Inferior parietal cortex (tissue), 1 donor: ENCODE results near the gene NLRP6.
"Not testable (repeated sequence)": the region's sequence is repeated elsewhere in the genome, so short reads cannot be mapped to it uniquely, and the experiment has no call there.

Source experiments
- DNase-seq: peaks from one replicate; pipeline ENCODE4 v3.0.0-alpha.2; 2016; ENCODE audit errors: extremely low spot score

NLRP6 gene

GRCh38 chr11:325796-326591 lies 47.8 kb downstream of the NLRP6 start:
- DNase-seq: no peak

- DNase-seq: no peak
These were observed 48.3 kb downstream of the NLRP6 start for GRCh38 chr11:326592-326841.

- DNase-seq: no peak
These were observed 48.8 kb downstream of the NLRP6 start for GRCh38 chr11:326842-327580.

DNA sequence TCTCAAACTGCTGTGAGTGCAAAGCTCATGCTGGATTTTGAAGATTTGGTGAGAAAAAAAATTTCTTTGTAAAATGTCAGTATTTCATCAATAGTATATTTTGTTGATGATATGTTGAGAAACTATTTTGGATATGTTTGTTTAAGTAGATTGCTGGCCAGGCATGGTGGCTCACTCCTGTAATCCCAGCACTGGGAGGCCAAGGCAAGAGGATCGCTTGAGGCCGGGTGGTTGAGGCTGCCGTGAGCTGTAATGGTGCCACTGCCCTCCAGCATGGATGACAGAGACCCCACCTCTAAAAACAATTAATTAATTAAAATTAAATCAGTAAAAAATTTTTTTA lies 49.3 kb downstream of the NLRP6 start:
- no peak for DNase-seq

- DNase-seq: no peak
These were observed 49.8 kb downstream of the NLRP6 start for GRCh38 chr11:328012-328411.

DNA sequence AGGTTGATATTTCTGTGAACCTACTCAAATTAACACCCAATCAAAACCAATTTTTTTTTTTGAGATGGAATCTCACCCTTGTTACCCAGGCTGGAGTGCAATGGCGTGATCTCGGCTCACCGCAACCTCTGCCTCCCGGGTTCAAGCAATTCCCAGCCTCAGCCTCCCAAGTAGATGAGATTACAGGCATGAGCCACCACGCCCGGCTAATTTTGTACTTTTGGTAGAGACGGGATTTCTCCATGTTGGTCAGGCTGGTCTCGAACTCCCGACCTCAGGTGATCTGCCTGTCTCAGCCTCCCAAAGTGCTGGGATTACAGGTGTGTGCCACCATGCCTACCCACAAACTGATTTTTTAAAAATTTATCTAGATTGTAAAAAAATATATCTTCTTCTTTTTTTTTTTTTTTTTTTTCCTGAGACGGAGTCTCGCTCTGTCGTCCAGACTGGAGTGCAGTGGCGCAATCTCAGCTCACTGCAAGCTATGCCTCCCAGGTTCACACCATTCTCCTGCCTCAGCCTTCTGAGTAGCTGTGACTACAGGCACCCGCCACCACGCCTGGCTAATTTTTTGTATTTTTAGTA lies 50.4 kb downstream of the NLRP6 start:
- not testable (repeated sequence) for DNase-seq

DNA sequence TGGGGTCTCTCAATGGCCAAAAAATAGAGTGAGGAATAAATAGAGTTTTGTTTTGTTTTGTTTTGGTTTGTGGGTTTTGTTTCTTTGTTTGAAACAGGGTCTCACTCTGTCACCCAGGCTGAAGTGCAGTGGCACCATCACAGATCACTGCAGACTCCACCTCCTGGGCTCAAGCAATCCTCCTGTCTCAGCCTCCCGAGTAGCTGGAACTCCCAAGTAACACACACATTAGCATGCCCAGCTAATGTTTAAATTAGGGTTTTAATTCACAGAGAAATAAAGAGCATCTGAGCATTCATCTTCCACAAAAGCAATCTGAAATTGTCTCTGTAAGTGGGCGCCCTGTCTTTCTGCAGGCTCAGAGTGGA lies 51.7 kb downstream of the NLRP6 start:
- no peak for DNase-seq

- no peak for DNase-seq
These were observed 52.1 kb downstream of the NLRP6 start for GRCh38 chr11:330307-330693.

GRCh38 chr11:330694-331357 lies 52.6 kb downstream of the NLRP6 start:
- no peak for DNase-seq

GRCh38 chr11:331358-332060 lies 53.3 kb downstream of the NLRP6 start:
- DNase-seq: no peak

DNA sequence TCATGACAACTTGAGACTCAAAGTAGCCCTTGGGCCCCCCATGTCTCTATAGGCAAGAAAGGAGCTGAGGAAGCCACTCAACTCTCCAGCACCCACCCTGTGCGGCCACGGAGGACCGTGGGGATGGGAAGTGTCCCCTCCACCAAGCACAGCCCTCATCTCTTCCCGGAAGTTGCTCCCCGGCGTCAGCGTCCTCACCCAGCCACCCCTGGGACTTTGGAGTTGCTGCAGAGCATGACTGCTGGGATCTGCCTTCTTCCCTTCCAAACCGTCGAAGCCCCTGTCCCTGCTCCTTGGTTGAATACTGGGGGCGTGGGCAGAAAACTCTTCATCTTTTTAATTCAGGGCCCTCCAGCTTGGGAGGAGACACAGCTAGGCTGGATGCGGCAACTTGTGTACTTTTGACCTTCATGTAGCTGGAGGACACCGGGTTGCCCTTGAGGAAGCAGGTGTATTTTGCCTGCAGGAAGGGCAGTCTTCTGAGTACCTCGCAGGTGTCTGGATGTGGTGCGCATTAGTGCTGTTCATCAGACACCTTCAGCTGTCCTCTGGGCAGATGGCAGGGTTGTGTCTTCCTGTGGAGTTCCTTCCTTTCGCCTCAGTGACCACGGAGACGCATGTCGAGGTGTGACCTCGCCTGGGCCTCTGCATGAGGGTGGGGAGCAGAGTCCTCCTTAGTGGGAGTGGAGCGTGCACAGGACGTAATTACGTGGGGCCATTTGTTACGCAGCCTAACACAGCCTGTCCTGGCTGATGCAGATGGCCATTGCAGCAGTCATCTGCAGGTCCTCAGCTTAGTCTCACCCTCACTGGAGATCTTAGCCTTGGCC lies 54.7 kb downstream of the NLRP6 start:
- no peak for DNase-seq

DNA sequence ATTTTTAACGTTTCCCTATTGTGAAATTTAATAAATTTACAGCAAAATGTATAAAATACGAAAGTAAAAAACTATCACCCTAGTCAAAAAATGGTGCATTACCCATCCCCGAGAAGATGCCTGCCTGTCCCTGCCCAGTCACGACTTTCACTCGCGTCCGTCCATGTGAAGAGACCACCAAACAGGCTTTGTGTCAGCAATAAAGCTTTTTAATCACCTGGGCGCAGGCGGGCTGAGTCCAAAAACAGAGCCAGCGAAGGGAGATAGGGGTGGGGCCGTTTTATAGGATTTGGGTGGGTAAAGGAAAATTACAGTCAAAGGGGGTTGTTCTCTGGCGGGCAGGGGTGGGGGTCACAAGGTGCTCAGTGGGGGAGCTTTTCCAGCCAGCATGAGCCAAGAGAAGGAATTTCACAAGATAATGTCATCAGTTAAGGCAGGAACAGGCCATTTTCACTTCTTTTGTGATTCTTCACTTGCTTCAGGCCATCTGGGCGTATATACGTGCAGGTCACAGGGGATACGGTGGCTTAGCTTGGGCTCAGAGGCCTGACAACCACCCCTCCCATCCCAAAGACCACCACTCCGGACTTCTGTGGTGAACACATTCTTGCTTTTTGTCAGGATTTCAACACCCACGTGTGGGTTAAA lies 55.5 kb downstream of the NLRP6 start:
- not testable (repeated sequence) for DNase-seq

GRCh38 chr11:334264-334994 lies 56.2 kb downstream of the NLRP6 start:
- DNase-seq: no peak
